Hematopoietic multipotent progenitor cell (in vitro differentiated cells): ENCODE measurements around the gene RGS6. TPM values are rescaled to one million over a fixed set of nuclear protein-coding genes. Genes with fewer than 3 reads are reported as not detected.
A peak's percentile ranks its signal among the peaks of the same experiment; 100 is the strongest.

Experiments
- DNase-seq, 3 donors: peaks; one replicate each; pipeline ENCODE4 v3.0.0-alpha.2; 2011 to 2015; ENCODE audit warnings: low read depth in 2 of 3, low spot score in 2 of 3
- total RNA-seq: library from RNA; depleted of rRNA; stranded (reverse); fragments of >200 nt; gene quantifications from one replicate; pipeline ENCODE4 v1.2.3, GENCODE V29; 2012

The RGS6 gene
- total RNA-seq, 1 donor = 0.54 TPM

- no peak for DNase-seq
These were observed 76.4 kb downstream of the RGS6 start for GRCh38 chr14:72008666-72009065.

- DNase-seq = no peak
These were observed 78.2 kb downstream of the RGS6 start for GRCh38 chr14:72010474-72010873.

- no peak for DNase-seq
These were observed 81.6 kb downstream of the RGS6 start for GRCh38 chr14:72013721-72014345.

GRCh38 chr14:72014486-72014885 is 82.3 kb downstream of the RGS6 start:
- no peak for DNase-seq

- DNase-seq = no peak
These were observed 85.1 kb downstream of the RGS6 start for GRCh38 chr14:72017290-72017689.

GRCh38 chr14:72023128-72024042 is 91.2 kb downstream of the RGS6 start:
- peak in 2 of 3 donors; percentile 12 to 13 for DNase-seq

- DNase-seq = peak in 2 of 3 donors; percentile 51 to 81
These were observed 91.8 kb downstream of the RGS6 start for GRCh38 chr14:72024043-72024407.

- DNase-seq = no peak
These were observed 92.3 kb downstream of the RGS6 start for GRCh38 chr14:72024504-72024903.

GRCh38 chr14:72026536-72026935 is 94.3 kb downstream of the RGS6 start:
- DNase-seq = no peak

GRCh38 chr14:72027061-72027460 is 94.8 kb downstream of the RGS6 start:
- DNase-seq = no peak

GRCh38 chr14:72033365-72033764 is 101.1 kb downstream of the RGS6 start:
- DNase-seq = no peak

GRCh38 chr14:72040528-72040927 is 108.3 kb downstream of the RGS6 start:
- DNase-seq = no peak

GRCh38 chr14:72045271-72045670 is 113.0 kb downstream of the RGS6 start:
- no peak for DNase-seq

GRCh38 chr14:72045885-72046284 is 113.7 kb downstream of the RGS6 start:
- DNase-seq = no peak

GRCh38 chr14:72049462-72049861 is 117.2 kb downstream of the RGS6 start:
- no peak for DNase-seq

- DNase-seq = no peak
These were observed 120.1 kb downstream of the RGS6 start for GRCh38 chr14:72052356-72052755.

- no peak for DNase-seq
These were observed 121.4 kb downstream of the RGS6 start for GRCh38 chr14:72053651-72054050.

- DNase-seq = peak in 2 of 3 donors; percentile 18 to 67
These were observed 122.7 kb downstream of the RGS6 start for GRCh38 chr14:72054911-72055310.

GRCh38 chr14:72057701-72058285 is 125.6 kb downstream of the RGS6 start:
- DNase-seq = no peak

- DNase-seq = no peak
These were observed 128.2 kb downstream of the RGS6 start for GRCh38 chr14:72060460-72060859.

- no peak for DNase-seq
These were observed 128.7 kb downstream of the RGS6 start for GRCh38 chr14:72060917-72061316.

- no peak for DNase-seq
These were observed 129.5 kb downstream of the RGS6 start for GRCh38 chr14:72061718-72062117.
